ENCODE measurements around the gene PROSER3.
A peak's percentile ranks its signal among the peaks of the same experiment; 100 is the strongest.

Gene PROSER3

GRCh38 chr19:35757749-35758608, at the start of gene PROSER3:
PROSER3 (plus strand) TSS chr19:35758176; CDS start chr19:35758216, 40 bp downstream.
- no peak for TF ChIP-seq CTCF (IDR thresholded peaks at IDR 0.05; ENCODE audit: extremely low read depth, insufficient read depth, missing control alignments)
- peak; percentile 98 for DNase-seq (ENCODE audit: low spot score)
- in situ Hi-C loops (cut with MboI; ENCODE audit: low pct_unique_long_range_greater_than_20kb, low sequenced_read_pairs, unreplicated experiment) = no loop called here

- no peak for DNase-seq (ENCODE audit: low spot score)
- in situ Hi-C loops (cut with MboI; ENCODE audit: low pct_unique_long_range_greater_than_20kb, low sequenced_read_pairs, unreplicated experiment) = no loop called here
- no peak for TF ChIP-seq CTCF (IDR thresholded peaks at IDR 0.05; ENCODE audit: extremely low read depth, insufficient read depth, missing control alignments)
These were observed 49.6 kb upstream of the PROSER3 start for GRCh38 chr19:35708391-35708790.

- no peak for DNase-seq (ENCODE audit: low spot score)
- no peak for TF ChIP-seq CTCF (IDR thresholded peaks at IDR 0.05; ENCODE audit: extremely low read depth, insufficient read depth, missing control alignments)
- in situ Hi-C loops (cut with MboI; ENCODE audit: low pct_unique_long_range_greater_than_20kb, low sequenced_read_pairs, unreplicated experiment) = no loop called here
These were observed 46.9 kb upstream of the PROSER3 start for GRCh38 chr19:35710784-35711723.

GRCh38 chr19:35712567-35713505, 45.1 kb upstream of the PROSER3 start:
- TF ChIP-seq CTCF (IDR thresholded peaks at IDR 0.05; ENCODE audit: extremely low read depth, insufficient read depth, missing control alignments) = no peak
- peak; percentile 78 for DNase-seq (ENCODE audit: low spot score)
- in situ Hi-C loops (cut with MboI; ENCODE audit: low pct_unique_long_range_greater_than_20kb, low sequenced_read_pairs, unreplicated experiment) = no loop called here

GRCh38 chr19:35713506-35713850, 44.5 kb upstream of the PROSER3 start:
- no peak for TF ChIP-seq CTCF (IDR thresholded peaks at IDR 0.05; ENCODE audit: extremely low read depth, insufficient read depth, missing control alignments)
- DNase-seq (ENCODE audit: low spot score) = no peak
- in situ Hi-C loops (cut with MboI; ENCODE audit: low pct_unique_long_range_greater_than_20kb, low sequenced_read_pairs, unreplicated experiment) = no loop called here
